Stomach (tissue), 9 donors: ENCODE results near the gene FADS2. TPM values are rescaled to one million over a fixed set of nuclear protein-coding genes. Genes with fewer than 3 reads are reported as not detected.

Experiments used
- DNase-seq, 2 donors: peaks; one replicate each; pipeline versions ENCODE4 v3.0.0 to v3.0.0-alpha.2; 2013 to 2019
- H3K27ac ChIP-seq, 5 donors: fragments of 200-600 bp in 4 of 5; sonication (generic) in 4 of 5; one replicate each; pipeline ENCODE4 v1.5.1; 2013 to 2019; ENCODE audit warnings: mild to moderate bottlenecking in 1 of 5, moderate library complexity in 1 of 5
- H3K27me3 ChIP-seq, 3 donors: fragments of 200-600 bp; sonication (generic); one replicate each; pipeline ENCODE4 v1.5.1; 2017 to 2019; ENCODE audit warnings: mixed run types in 1 of 3
- H3K36me3 ChIP-seq, 4 donors: fragments of 200-600 bp; sonication (generic); 1 replicate in 3 of 4; 2 replicates in 1 of 4; pipeline ENCODE4 v1.5.1; 2016 to 2019
- H3K4me1 ChIP-seq, 4 donors: fragments of 200-600 bp; sonication (generic); one replicate each; pipeline ENCODE4 v1.5.1; 2016 to 2019
- H3K4me3 ChIP-seq, 4 donors: fragments of 200-600 bp; sonication (generic) in 3 of 4; one replicate each; pipeline ENCODE4 v1.5.1; 2016 to 2019; ENCODE audit warnings: mild to moderate bottlenecking in 1 of 4
- H3K9me3 ChIP-seq, 4 donors: fragments of 200-600 bp; sonication (generic); one replicate each; pipeline ENCODE4 v1.5.1; 2016 to 2019
- CTCF ChIP-seq, 7 experiments: fragments of 450-650 bp in 4 of 7; fragments of 200-600 bp in 3 of 7; sonication (generic) in 3 of 7; IDR thresholded peaks; one replicate each; pipeline ENCODE4 v1.5.1; 2016 to 2019; ENCODE audit warnings: antibody characterized with exemption in 7 of 7, control low read depth in 2 of 7, mild to moderate bottlenecking in 1 of 7
- EP300 ChIP-seq: sonication (generic); formaldehyde crosslinking; IDR thresholded peaks from one replicate; pipeline ENCODE4 v1.6.1; 2017; ENCODE audit warnings: antibody characterized with exemption
- POLR2A ChIP-seq, 4 donors: fragments of 450-650 bp; IDR thresholded peaks; one replicate each; pipeline ENCODE4 v1.6.1; 2016; ENCODE audit warnings: antibody characterized with exemption in 4 of 4, control low read depth in 2 of 4, mild to moderate bottlenecking in 1 of 4, moderate library complexity in 1 of 4
- POLR2AphosphoS5 ChIP-seq, 3 donors: sonication (generic); formaldehyde crosslinking; IDR thresholded peaks; one replicate each; pipeline ENCODE4 v1.6.1; 2016; ENCODE audit warnings: antibody characterized with exemption in 3 of 3
- WGBS, 5 donors: extraction: QIAGEN DNeasy Blood & Tissue Kit in 3 of 5; methylation state at CpG; one replicate each; pipeline versions ENCODE4 v1.1.5 to v1.1.7; 2013 to 2018; 5-methylcytosine and 5-hydroxymethylcytosine counted together
- intact Hi-C: fragments of 100-400 bp; cut with DNase I; formaldehyde crosslinking; loops from one replicate; pipeline ENCODE4 v1.15.1; 2023; ENCODE audit warnings: low total_unique reads
- polyA plus RNA-seq, 3 donors: library from polyadenylated mRNA; stranded (reverse); fragments of 200-250 nt; gene quantifications; one replicate each; pipeline ENCODE4 v1.2.3, GENCODE V29; 2013
- total RNA-seq, 5 donors: library from RNA; depleted of rRNA; stranded (reverse); fragments of >200 nt; gene quantifications; one replicate each; pipeline versions ENCODE4 v1.1.0 to v1.2.3, GENCODE V29; 2014 to 2016
- donor health status: healthy with polysubstance abuse.
- donor health status: Bipolar disorder and iron deficiency.
- donor health status: healthy.

Gene FADS2
- total and polyA plus RNA-seq, 8 donors = 3.5 to 17.1 (median 13.0) TPM; not detected in 1

- no peak for TF ChIP-seq EP300
- TF ChIP-seq POLR2AphosphoS5 (IDR thresholded peaks at IDR 0.05) = no peak
- no peaks in the 10 kb centered on the region for H3K9me3 ChIP-seq
- peaks cover 0 to 18% (median 16%) of the 10 kb centered on the region in 4 donors for H3K36me3 ChIP-seq
- H3K27me3 ChIP-seq = no peaks in the 10 kb centered on the region
- WGBS, 5 donors = 73 to 85% (median 76%) methylated on average over 13 to 15 of the region's 15 CpGs
- intact Hi-C loops = loop anchor here (10.0 kb wide), 1 partner anchor 92 kb away; no protein-coding TSS in a partner anchor
- DNase-seq = no peak
- no peak overlapping the region for H3K4me3 ChIP-seq
- peaks cover 2 to 25% (median 10%) of the 10 kb centered on the region in 4 donors for H3K4me1 ChIP-seq
- peak overlapping the region in 1 of 5 donors; percentile 48 for H3K27ac ChIP-seq
Observed at GRCh38 chr11:61896665-61897386, 68.7 kb downstream of the FADS2 start.

DNA sequence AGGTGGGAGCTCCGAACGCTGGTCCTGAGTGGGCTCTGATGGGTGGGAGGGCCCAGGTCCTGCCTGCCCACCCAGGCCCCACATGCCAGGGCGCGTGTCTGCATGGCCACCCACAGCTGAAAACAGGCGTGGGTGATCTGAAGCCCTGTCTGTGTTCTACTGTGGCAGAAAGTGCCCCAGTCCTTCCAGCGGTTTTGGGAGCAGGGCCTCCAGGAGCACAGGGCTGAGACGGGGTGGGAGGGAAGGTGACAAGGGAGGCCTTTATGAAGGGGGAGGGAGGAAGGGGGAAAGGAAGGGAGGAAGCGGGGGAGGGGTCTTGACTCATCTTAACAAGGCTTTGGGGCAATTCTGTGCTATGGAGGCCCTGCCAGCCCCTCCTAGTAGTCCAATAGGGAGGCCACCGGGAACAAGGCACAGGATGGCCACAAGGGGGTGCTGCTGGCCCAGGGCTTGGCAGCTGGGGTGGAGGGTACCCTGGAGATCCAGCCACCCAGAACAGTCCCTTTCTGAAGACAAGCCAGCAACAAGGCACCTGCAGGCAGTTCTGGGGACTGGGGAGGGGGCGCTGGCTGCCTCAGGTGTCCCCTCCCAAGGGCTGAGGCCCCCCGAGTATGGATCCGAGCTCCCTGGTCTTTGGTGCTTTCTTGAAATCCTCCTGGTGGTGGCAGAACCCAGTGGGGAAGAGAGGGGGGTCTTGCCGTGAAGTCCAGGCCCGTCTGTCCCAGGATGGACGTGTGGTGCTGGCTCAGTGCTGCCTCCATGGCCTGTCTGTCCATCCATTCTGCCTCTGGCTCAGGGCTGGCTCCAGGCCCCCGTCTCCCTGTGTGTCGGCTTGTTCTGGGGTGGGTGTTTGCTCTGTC, 69.5 kb downstream of the FADS2 start:
- H3K9me3 ChIP-seq = no peaks in the 10 kb centered on the region
- peaks cover 0 to 26% (median 19%) of the 10 kb centered on the region in 4 donors for H3K36me3 ChIP-seq
- no peaks in the 10 kb centered on the region for H3K27me3 ChIP-seq
- peaks cover 0 to 18% (median 8%) of the 10 kb centered on the region in 4 donors for H3K4me1 ChIP-seq
- DNase-seq = peak; percentile 79 to 88
- TF ChIP-seq EP300 (no peak), POLR2A (IDR thresholded peaks at IDR 0.05) (no peak), CTCF (IDR thresholded peaks at IDR 0.05) (peak in 5 of 7 experiments; percentile 63 to 89 (median 76)), POLR2AphosphoS5 (IDR thresholded peaks at IDR 0.05) (no peak)
- intact Hi-C loops = loop anchor here (10.0 kb wide), 1 partner anchor 93 kb away; no protein-coding TSS in a partner anchor
- WGBS, 5 donors = 57 to 76% (median 73%) methylated on average over 15 to 17 of the region's 17 CpGs
- no peak overlapping the region for H3K4me3 ChIP-seq
- peak overlapping the region in 3 of 5 donors; percentile 8 to 48 (median 14) for H3K27ac ChIP-seq

- H3K4me3 ChIP-seq = no peak overlapping the region
- WGBS, 5 donors = 63 to 84% (median 76%) methylated on average over 6 to 9 of the region's 9 CpGs
- peak overlapping the region in 3 of 5 donors; percentile 8 to 36 (median 14) for H3K27ac ChIP-seq
- H3K9me3 ChIP-seq = no peaks in the 10 kb centered on the region
- H3K4me1 ChIP-seq = peaks cover 0 to 18% (median 8%) of the 10 kb centered on the region in 4 donors
- no peak for TF ChIP-seq CTCF (IDR thresholded peaks at IDR 0.05)
- TF ChIP-seq POLR2A (IDR thresholded peaks at IDR 0.05) = no peak
- no peak for TF ChIP-seq POLR2AphosphoS5 (IDR thresholded peaks at IDR 0.05)
- TF ChIP-seq EP300 = no peak
- H3K36me3 ChIP-seq = peaks cover 0 to 31% (median 21%) of the 10 kb centered on the region in 4 donors
- intact Hi-C loops = loop anchor here (10.0 kb wide), 1 partner anchor 93 kb away; no protein-coding TSS in a partner anchor
- H3K27me3 ChIP-seq = no peaks in the 10 kb centered on the region
- DNase-seq = no peak
Observed at GRCh38 chr11:61898247-61898582, 70.1 kb downstream of the FADS2 start.

GRCh38 chr11:61899146-61899841, 71.2 kb downstream of the FADS2 start:
- no peaks in the 10 kb centered on the region for H3K27me3 ChIP-seq
- peak; percentile 87 to 93 for DNase-seq
- no peak overlapping the region for H3K4me3 ChIP-seq
- H3K9me3 ChIP-seq = no peaks in the 10 kb centered on the region
- intact Hi-C loops = loop anchor here (10.0 kb wide), 1 partner anchor 94 kb away; no protein-coding TSS in a partner anchor
- WGBS, 5 donors = 43 to 48% (median 45%) methylated on average over 23 to 27 of the region's 27 CpGs
- TF ChIP-seq EP300 (no peak), CTCF (IDR thresholded peaks at IDR 0.05) (peak in 6 of 7 experiments; percentile 74 to 100 (median 99)), POLR2AphosphoS5 (IDR thresholded peaks at IDR 0.05) (peak in 1 of 3 donors; percentile 76), POLR2A (IDR thresholded peaks at IDR 0.05) (no peak)
- peak overlapping the region in 3 of 5 donors; percentile 14 to 36 (median 15) for H3K27ac ChIP-seq
- peaks cover 0 to 38% (median 27%) of the 10 kb centered on the region in 4 donors for H3K36me3 ChIP-seq
- peaks cover 0 to 20% (median 10%) of the 10 kb centered on the region in 4 donors for H3K4me1 ChIP-seq
